ENCODE measurements around the gene APPBP2. TPM values are rescaled to one million over a fixed set of nuclear protein-coding genes. Genes with fewer than 3 reads are reported as not detected.

APPBP2 gene
- total RNA-seq, 2 donors from 2014 or later: 13.3 to 13.9 TPM

DNA sequence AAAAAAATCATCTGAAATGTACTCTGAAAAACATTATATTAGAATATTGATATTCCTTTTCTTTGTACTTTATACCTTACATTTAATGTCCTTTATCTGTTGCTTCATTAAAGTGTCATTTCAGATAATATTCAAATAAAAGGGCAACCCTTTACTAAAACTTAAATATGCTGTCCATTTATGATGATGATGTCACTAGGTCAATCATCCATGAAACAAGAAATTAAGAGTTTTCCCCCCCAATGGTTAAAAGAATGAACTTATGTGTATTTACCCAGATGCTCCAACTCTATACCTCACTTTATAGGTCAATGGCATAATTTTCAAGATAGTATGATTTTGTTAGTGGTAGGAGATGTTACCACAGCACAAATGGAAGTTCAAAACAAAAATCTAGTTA lies 15.3 kb downstream of the APPBP2 start:
- no peak overlapping the region for H3K27ac ChIP-seq

DNA sequence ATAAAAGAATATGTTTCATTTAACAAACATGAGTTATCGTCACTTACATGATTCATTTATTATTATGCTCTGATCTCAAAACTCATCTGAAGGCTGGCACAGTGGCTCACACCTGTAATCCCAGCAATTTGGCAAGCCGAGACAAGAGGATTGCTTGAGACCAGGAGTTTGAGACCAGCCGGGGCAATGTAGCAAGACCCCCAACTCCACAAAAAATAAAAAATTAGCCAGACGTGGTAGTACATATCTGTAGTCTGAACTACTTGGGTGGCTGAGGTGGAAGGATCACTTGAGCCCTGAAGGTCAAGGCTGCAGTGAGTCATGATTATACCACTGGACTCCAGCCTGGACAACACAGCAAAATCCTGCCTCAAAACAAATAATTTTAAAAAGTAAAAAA lies 16.0 kb downstream of the APPBP2 start:
- H3K4me1 ChIP-seq: peaks cover 0 to 22% of the 10 kb centered on the region in 2 donors
- H3K27me3 ChIP-seq: no peaks in the 10 kb centered on the region
- H3K36me3 ChIP-seq: peaks cover 5% of the 10 kb centered on the region
- no peak overlapping the region for H3K27ac ChIP-seq
- DNase-seq (ENCODE audit: low spot score): no peak
- TF ChIP-seq, protein P1, sequence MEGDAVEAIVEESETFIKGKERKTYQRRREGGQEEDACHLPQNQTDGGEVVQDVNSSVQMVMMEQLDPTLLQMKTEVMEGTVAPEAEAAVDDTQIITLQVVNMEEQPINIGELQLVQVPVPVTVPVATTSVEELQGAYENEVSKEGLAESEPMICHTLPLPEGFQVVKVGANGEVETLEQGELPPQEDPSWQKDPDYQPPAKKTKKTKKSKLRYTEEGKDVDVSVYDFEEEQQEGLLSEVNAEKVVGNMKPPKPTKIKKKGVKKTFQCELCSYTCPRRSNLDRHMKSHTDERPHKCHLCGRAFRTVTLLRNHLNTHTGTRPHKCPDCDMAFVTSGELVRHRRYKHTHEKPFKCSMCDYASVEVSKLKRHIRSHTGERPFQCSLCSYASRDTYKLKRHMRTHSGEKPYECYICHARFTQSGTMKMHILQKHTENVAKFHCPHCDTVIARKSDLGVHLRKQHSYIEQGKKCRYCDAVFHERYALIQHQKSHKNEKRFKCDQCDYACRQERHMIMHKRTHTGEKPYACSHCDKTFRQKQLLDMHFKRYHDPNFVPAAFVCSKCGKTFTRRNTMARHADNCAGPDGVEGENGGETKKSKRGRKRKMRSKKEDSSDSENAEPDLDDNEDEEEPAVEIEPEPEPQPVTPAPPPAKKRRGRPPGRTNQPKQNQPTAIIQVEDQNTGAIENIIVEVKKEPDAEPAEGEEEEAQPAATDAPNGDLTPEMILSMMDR (IDR thresholded peaks at IDR 0.05): no peak
- no peaks in the 10 kb centered on the region for H3K9me3 ChIP-seq
- H3K4me3 ChIP-seq: no peak overlapping the region

More for the DNA sequence above, 15.3 kb downstream of the APPBP2 start:
- H3K4me3 ChIP-seq: no peak overlapping the region
- H3K27me3 ChIP-seq: no peaks in the 10 kb centered on the region
- H3K36me3 ChIP-seq: peaks cover 5% of the 10 kb centered on the region
- DNase-seq (ENCODE audit: low spot score): no peak
- H3K9me3 ChIP-seq: no peaks in the 10 kb centered on the region
- TF ChIP-seq, protein P1 (IDR thresholded peaks at IDR 0.05): no peak
- H3K4me1 ChIP-seq: peaks cover 0 to 15% of the 10 kb centered on the region in 2 donors

DNA sequence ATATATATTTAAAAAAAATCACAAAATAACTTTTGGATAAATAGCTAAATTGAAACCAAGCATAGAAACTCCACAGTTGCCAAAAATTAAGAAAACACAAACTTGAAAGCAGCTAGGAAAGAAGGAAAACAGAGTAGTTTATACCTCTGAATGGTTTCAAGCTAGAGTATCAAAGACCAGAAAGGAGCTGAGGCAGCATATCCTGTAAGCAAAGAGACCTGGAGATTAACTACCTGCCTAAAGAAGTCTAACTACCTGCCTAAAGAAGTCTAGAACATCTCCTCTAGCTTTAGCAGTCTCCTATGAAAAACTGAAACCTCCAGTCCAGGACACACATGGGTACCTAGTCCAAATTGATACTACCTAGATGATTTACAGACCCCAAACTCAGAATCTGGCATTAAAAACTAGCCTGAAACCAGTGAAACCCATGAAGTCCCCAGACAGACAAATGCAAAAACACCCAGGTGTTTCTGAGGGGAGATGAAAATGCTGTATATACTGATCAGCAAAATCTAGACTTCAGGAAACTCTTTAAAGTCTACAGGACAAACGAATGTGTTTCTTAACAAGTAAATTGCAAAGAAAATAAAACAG lies 17.6 kb downstream of the APPBP2 start:
- DNase-seq (ENCODE audit: low spot score): no peak
- H3K9me3 ChIP-seq: no peaks in the 10 kb centered on the region
- no peak overlapping the region for H3K27ac ChIP-seq
- TF ChIP-seq, protein P1 (IDR thresholded peaks at IDR 0.05): no peak
- no peaks in the 10 kb centered on the region for H3K27me3 ChIP-seq
- H3K36me3 ChIP-seq: peaks cover 5% of the 10 kb centered on the region
- no peak overlapping the region for H3K4me3 ChIP-seq
- peaks cover 0 to 24% of the 10 kb centered on the region in 2 donors for H3K4me1 ChIP-seq

DNA sequence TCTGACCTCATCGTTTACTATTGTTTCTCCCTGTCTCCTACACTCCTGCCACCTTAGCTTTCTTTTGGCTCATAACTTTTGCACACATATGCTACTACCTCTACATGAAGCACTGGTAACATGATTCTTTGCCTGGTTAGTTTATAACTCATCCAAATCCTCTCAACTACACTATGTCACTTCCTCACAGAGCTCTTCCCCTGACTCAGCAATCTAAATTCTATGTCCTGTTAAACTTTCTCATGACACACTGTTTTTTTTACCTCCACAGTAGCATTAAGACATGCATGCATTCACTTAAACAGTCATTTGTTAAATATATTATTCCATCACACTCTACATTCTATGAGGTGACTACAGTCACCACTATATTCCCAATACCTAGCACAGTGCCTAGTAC lies 19.7 kb downstream of the APPBP2 start:
- Histone ChIP-seq H3K27ac (no peak overlapping the region), H3K4me1 (peaks cover 0 to 32% of the 10 kb centered on the region in 2 donors), H3K4me3 (no peak overlapping the region), H3K9me3 (no peaks in the 10 kb centered on the region), H3K36me3 (no peaks in the 10 kb centered on the region), H3K27me3 (no peaks in the 10 kb centered on the region)
- no peak for DNase-seq (ENCODE audit: low spot score)
- TF ChIP-seq, protein P1 (IDR thresholded peaks at IDR 0.05): no peak

DNA sequence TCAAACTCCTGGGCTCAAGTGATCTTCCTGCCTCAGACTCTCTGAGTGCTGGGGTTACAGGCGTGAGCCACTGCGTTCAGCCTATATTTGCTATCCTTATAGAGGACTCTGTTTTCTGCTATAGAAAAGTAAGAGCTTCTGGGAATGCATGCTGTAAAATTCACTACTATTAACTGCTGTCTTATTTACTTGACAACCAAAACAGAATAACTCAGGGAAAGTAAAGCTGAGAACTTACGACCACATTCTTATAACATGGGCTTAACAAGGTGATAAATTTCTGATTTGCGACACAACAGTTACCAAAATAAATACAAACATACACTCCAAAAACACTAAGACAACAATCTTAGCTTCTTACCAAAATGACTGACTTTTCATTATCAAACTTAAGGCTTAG lies 23.9 kb downstream of the APPBP2 start:
- Histone ChIP-seq H3K36me3 (peaks cover 5% of the 10 kb centered on the region), H3K27ac (no peak overlapping the region), H3K4me1 (peaks cover 0 to 26% of the 10 kb centered on the region in 2 donors), H3K27me3 (no peaks in the 10 kb centered on the region), H3K4me3 (no peak overlapping the region), H3K9me3 (no peaks in the 10 kb centered on the region)
- DNase-seq (ENCODE audit: low spot score): no peak
- TF ChIP-seq, protein P1 (IDR thresholded peaks at IDR 0.05): no peak

DNA sequence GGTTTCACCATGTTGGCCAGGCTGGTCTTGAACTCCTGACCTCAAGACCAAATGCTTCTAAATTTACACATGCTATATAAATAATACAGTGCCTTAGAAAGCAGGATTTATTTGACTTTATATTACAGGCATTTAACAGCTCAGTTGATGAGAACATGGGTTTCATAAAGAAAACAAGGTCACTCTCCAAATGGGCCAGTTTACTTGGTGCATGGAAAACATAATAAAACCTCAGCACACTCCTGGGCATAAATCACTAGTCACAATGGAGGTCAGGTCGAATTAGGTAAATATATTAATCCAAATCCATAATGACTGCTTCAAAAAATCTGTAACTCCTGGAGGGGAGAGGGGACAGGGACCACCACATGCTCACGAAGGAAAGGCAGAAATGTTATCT lies 24.5 kb downstream of the APPBP2 start:
- H3K4me1 ChIP-seq: peaks cover 0 to 26% of the 10 kb centered on the region in 2 donors
- H3K9me3 ChIP-seq: no peaks in the 10 kb centered on the region
- H3K4me3 ChIP-seq: no peak overlapping the region
- TF ChIP-seq, protein P1 (IDR thresholded peaks at IDR 0.05): no peak
- DNase-seq (ENCODE audit: low spot score): no peak
- H3K27me3 ChIP-seq: no peaks in the 10 kb centered on the region
- peaks cover 10% of the 10 kb centered on the region for H3K36me3 ChIP-seq
- H3K27ac ChIP-seq: no peak overlapping the region
